Natural killer cell (primary cell): ENCODE data around the gene CRKL. TPM values are rescaled to one million over a fixed set of nuclear protein-coding genes. Genes with fewer than 3 reads are reported as not detected.
A peak's percentile ranks its signal among the peaks of the same experiment; 100 is the strongest.
"Not testable (repeated sequence)": the region's sequence is repeated elsewhere in the genome, so short reads cannot be mapped to it uniquely, and the experiment has no call there.

ENCODE experiments used
- ATAC-seq, 3 donors: fragments of 150-1000 bp in 2 of 3; fragments of 200-7000 bp in 1 of 3; cut with Tn5 transposase; 1 replicate in 1 of 3; 2 replicates in 2 of 3; pipeline ENCODE4 v1.10.0; 2021; ENCODE audit warnings: mild to moderate bottlenecking in 2 of 3, moderate library complexity in 2 of 3
- DNase-seq, 2 donors: peaks; one replicate each; pipeline versions ENCODE4 v3.0.0 to v3.0.0-alpha.2; 2013 to 2021; ENCODE audit warnings: mixed read lengths in 1 of 2
- H3K27ac ChIP-seq: one replicate; pipeline ENCODE4 v1.5.1; 2013; ENCODE audit warnings: mild to moderate bottlenecking, low read length
- H3K27me3 ChIP-seq: one replicate; pipeline ENCODE4 v1.6.1; 2013; ENCODE audit warnings: low read length; ENCODE audit not compliant: control insufficient read depth, insufficient read depth
- H3K36me3 ChIP-seq: one replicate; pipeline ENCODE4 v1.6.1; 2013; ENCODE audit warnings: low read length; ENCODE audit not compliant: control insufficient read depth, insufficient read depth
- H3K4me1 ChIP-seq: one replicate; pipeline ENCODE4 v1.6.1; 2013; ENCODE audit warnings: low read length; ENCODE audit not compliant: control insufficient read depth, insufficient read depth
- H3K4me3 ChIP-seq: one replicate; pipeline ENCODE4 v1.5.1; 2013; ENCODE audit warnings: low read length
- H3K9me3 ChIP-seq: one replicate; pipeline ENCODE4 v1.6.1; 2013; ENCODE audit warnings: low read length; ENCODE audit not compliant: control insufficient read depth, insufficient read depth
- H3K27ac Mint-ChIP-seq, 2 donors: one replicate each; pipeline ENCODE4 v1.8.0; 2022; ENCODE audit warnings: mild to moderate bottlenecking in 2 of 2, mixed read lengths in 2 of 2, moderate library complexity in 1 of 2
- H3K27me3 Mint-ChIP-seq, 2 donors: one replicate each; pipeline ENCODE4 v1.8.0; 2022; ENCODE audit warnings: low read depth in 2 of 2, mixed read lengths in 2 of 2
- H3K36me3 Mint-ChIP-seq: one replicate; pipeline ENCODE4 v1.8.0; 2022; ENCODE audit warnings: mixed read lengths
- H3K4me1 Mint-ChIP-seq, 2 donors: one replicate each; pipeline ENCODE4 v1.8.0; 2022; ENCODE audit warnings: mixed read lengths in 2 of 2
- H3K4me3 Mint-ChIP-seq: one replicate; pipeline ENCODE4 v1.8.0; 2022; ENCODE audit warnings: mild to moderate bottlenecking, moderate library complexity, mixed read lengths
- H3K9me3 Mint-ChIP-seq, 2 donors: one replicate each; pipeline ENCODE4 v1.8.0; 2022; ENCODE audit warnings: mixed read lengths in 2 of 2
- WGBS: methylation state at CpG from one replicate; pipeline ENCODE4 v1.1.7; 2013; ENCODE audit warnings: missing lambda C conversion rate; ENCODE audit not compliant: insufficient coverage; 5-methylcytosine and 5-hydroxymethylcytosine counted together
- intact Hi-C: fragments of 100-400 bp; cut with micrococcal nuclease; formaldehyde crosslinking; loops from one replicate; pipeline ENCODE4 v1.14.2; 2022
- total RNA-seq, 4 donors: library from RNA; stranded (reverse); fragments of 120-200 nt in 1 of 4; gene quantifications; one replicate each; pipeline versions ENCODE4 v1.2.3 to v1.2.4, GENCODE V29; 2013 to 2022
- TF ChIP-seq, protein P1 (sequence below): fragments of 200-600 bp; IDR thresholded peaks from one replicate; pipeline ENCODE4 v1.8.0; 2022; ENCODE audit warnings: antibody characterized with exemption

Gene CRKL
- total RNA-seq, 3 donors from 2014 or later (not counting 1 experiment from before 2014, with no cell fraction given) = 50.7 to 71.2 (median 67.4) TPM

DNA sequence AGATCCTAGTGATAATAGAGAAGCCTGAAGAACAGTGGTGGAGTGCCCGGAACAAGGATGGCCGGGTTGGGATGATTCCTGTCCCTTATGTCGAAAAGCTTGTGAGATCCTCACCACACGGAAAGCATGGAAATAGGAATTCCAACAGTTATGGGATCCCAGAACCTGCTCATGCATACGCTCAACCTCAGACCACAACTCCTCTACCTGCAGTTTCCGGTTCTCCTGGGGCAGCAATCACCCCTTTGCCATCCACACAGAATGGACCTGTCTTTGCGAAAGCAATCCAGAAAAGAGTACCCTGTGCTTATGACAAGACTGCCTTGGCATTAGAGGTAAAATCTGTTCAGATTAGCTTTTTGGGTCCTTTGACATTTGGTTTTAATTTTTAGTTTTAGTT is 16.7 kb downstream of the CRKL start:
- Mint-ChIP-seq H3K4me3 (no peak overlapping the region), H3K9me3 (no peaks in the 10 kb centered on the region), H3K4me1 (peaks cover 59 to 70% of the 10 kb centered on the region in 2 donors), H3K27me3 (no peaks in the 10 kb centered on the region), H3K36me3 (peaks cover 5% of the 10 kb centered on the region), H3K27ac (peak overlapping the region; percentile 42 to 47)
- no peak overlapping the region for H3K4me3 ChIP-seq
- H3K27ac ChIP-seq = no peak overlapping the region
- peaks cover 14% of the 10 kb centered on the region for H3K4me1 ChIP-seq
- H3K27me3 ChIP-seq = no peaks in the 10 kb centered on the region
- no peak for DNase-seq
- peaks cover 25% of the 10 kb centered on the region for H3K36me3 ChIP-seq
- intact Hi-C loops = no loop called here
- no peaks in the 10 kb centered on the region for H3K9me3 ChIP-seq
- ATAC-seq = no peak
- TF ChIP-seq, protein P1, sequence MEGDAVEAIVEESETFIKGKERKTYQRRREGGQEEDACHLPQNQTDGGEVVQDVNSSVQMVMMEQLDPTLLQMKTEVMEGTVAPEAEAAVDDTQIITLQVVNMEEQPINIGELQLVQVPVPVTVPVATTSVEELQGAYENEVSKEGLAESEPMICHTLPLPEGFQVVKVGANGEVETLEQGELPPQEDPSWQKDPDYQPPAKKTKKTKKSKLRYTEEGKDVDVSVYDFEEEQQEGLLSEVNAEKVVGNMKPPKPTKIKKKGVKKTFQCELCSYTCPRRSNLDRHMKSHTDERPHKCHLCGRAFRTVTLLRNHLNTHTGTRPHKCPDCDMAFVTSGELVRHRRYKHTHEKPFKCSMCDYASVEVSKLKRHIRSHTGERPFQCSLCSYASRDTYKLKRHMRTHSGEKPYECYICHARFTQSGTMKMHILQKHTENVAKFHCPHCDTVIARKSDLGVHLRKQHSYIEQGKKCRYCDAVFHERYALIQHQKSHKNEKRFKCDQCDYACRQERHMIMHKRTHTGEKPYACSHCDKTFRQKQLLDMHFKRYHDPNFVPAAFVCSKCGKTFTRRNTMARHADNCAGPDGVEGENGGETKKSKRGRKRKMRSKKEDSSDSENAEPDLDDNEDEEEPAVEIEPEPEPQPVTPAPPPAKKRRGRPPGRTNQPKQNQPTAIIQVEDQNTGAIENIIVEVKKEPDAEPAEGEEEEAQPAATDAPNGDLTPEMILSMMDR = no peak
- WGBS = 92% methylated on average over 7 of the region's 7 CpGs

DNA sequence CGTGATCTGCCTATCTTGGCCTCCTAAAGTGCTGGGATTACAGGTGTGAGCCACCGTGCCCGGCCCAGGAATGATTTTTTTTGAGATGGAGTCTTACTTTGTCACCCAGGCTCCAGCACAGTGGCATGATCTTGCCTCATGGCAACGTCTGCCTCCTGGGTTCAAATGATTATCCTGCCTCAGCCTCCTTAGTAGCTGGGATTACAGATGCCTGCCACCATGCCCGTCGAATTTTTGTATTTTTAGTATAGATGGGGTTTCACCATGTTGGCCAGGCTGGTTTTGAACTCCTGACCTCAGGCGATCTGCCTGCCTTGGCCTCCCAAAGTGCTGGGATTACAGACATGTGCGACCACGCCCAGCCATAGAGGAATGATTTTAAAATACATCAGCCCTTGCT is 17.8 kb downstream of the CRKL start:
- H3K4me3 Mint-ChIP-seq, H3K27ac ChIP-seq, intact Hi-C loops, H3K27me3 ChIP-seq, H3K27me3 Mint-ChIP-seq, H3K4me3 ChIP-seq, ATAC-seq, H3K9me3 ChIP-seq, H3K9me3 Mint-ChIP-seq, DNase-seq, H3K36me3 Mint-ChIP-seq: not testable (repeated sequence)
- Histone ChIP-seq H3K36me3 (peaks cover 25% of the 10 kb centered on the region), H3K4me1 (peaks cover 14% of the 10 kb centered on the region)
- WGBS = 93% methylated on average over 9 of the region's 9 CpGs
- Mint-ChIP-seq H3K27ac (peak overlapping the region; percentile 18 to 42), H3K4me1 (peaks cover 60 to 71% of the 10 kb centered on the region in 2 donors)

GRCh38 chr22:20935780-20936539 is 18.8 kb downstream of the CRKL start:
- H3K36me3 Mint-ChIP-seq, H3K4me3 Mint-ChIP-seq, H3K27ac ChIP-seq, H3K9me3 ChIP-seq, H3K27me3 Mint-ChIP-seq, ATAC-seq, H3K27me3 ChIP-seq, H3K9me3 Mint-ChIP-seq, H3K4me3 ChIP-seq, DNase-seq, intact Hi-C loops: not testable (repeated sequence)
- Histone ChIP-seq H3K4me1 (peaks cover 16% of the 10 kb centered on the region), H3K36me3 (peaks cover 25% of the 10 kb centered on the region)
- WGBS = 96% methylated on average over 11 of the region's 11 CpGs
- Mint-ChIP-seq H3K4me1 (peaks cover 65 to 75% of the 10 kb centered on the region in 2 donors), H3K27ac (peak overlapping the region; percentile 18 to 27)

GRCh38 chr22:20937031-20937793 is 20.0 kb downstream of the CRKL start:
- H3K4me3 ChIP-seq = no peak overlapping the region
- Mint-ChIP-seq H3K36me3 (peaks cover 5% of the 10 kb centered on the region), H3K27ac (peak overlapping the region; percentile 67 to 84), H3K9me3 (no peaks in the 10 kb centered on the region), H3K4me3 (peak overlapping the region; percentile 25), H3K27me3 (no peaks in the 10 kb centered on the region), H3K4me1 (peaks cover 69 to 78% of the 10 kb centered on the region in 2 donors)
- H3K36me3 ChIP-seq = peaks cover 25% of the 10 kb centered on the region
- H3K27me3 ChIP-seq = no peaks in the 10 kb centered on the region
- H3K27ac ChIP-seq = no peak overlapping the region
- no peak for DNase-seq
- H3K4me1 ChIP-seq = peaks cover 15% of the 10 kb centered on the region
- intact Hi-C loops = no loop called here
- TF ChIP-seq, protein P1 = no peak
- ATAC-seq = no peak
- no peaks in the 10 kb centered on the region for H3K9me3 ChIP-seq
- WGBS = 80% methylated on average over 12 of the region's 12 CpGs
